GM21515 (cell line): Measurements from ENCODE around the gene AFF3.

Experiments
- ATAC-seq: cut with Tn5 transposase; IDR thresholded peaks from one replicate; pipeline ENCODE4 v1.9.1; 2021; ENCODE audit not compliant: unreplicated experiment

AFF3 gene

GRCh38 chr2:99898336-99899048 is 243.9 kb downstream of the AFF3 start:
- ATAC-seq, result no peak

- no peak for ATAC-seq
These were observed 251.0 kb downstream of the AFF3 start for GRCh38 chr2:99891428-99891780.

GRCh38 chr2:99890568-99891427 is 251.6 kb downstream of the AFF3 start:
- ATAC-seq, result no peak

GRCh38 chr2:99888617-99889016 is 253.8 kb downstream of the AFF3 start:
- no peak for ATAC-seq

- no peak for ATAC-seq
These were observed 256.0 kb downstream of the AFF3 start for GRCh38 chr2:99886418-99886817.

- ATAC-seq, result no peak
These were observed 259.0 kb downstream of the AFF3 start for GRCh38 chr2:99883358-99883757.

- no peak for ATAC-seq
These were observed 260.3 kb downstream of the AFF3 start for GRCh38 chr2:99881901-99882591.

- ATAC-seq, result no peak
These were observed 261.5 kb downstream of the AFF3 start for GRCh38 chr2:99880964-99881294.

- ATAC-seq, result no peak
These were observed 262.0 kb downstream of the AFF3 start for GRCh38 chr2:99880148-99880963.

GRCh38 chr2:99879481-99879880 is 262.9 kb downstream of the AFF3 start:
- ATAC-seq, result no peak

- no peak for ATAC-seq
These were observed 263.6 kb downstream of the AFF3 start for GRCh38 chr2:99878581-99879350.

GRCh38 chr2:99877963-99878362 is 264.4 kb downstream of the AFF3 start:
- ATAC-seq, result no peak

- ATAC-seq, result no peak
These were observed 265.4 kb downstream of the AFF3 start for GRCh38 chr2:99876956-99877355.

- ATAC-seq, result no peak
These were observed 266.7 kb downstream of the AFF3 start for GRCh38 chr2:99875627-99876201.

- no peak for ATAC-seq
These were observed 274.1 kb downstream of the AFF3 start for GRCh38 chr2:99868260-99868659.

GRCh38 chr2:99867770-99868169 is 274.6 kb downstream of the AFF3 start:
- no peak for ATAC-seq

GRCh38 chr2:99865818-99866676 is 276.3 kb downstream of the AFF3 start:
- ATAC-seq, result no peak

GRCh38 chr2:99864561-99865553 is 277.5 kb downstream of the AFF3 start:
- ATAC-seq, result no peak
